ENCODE results near the gene PLEKHH1. TPM values are rescaled to one million over a fixed set of nuclear protein-coding genes. Genes with fewer than 3 reads are reported as not detected.

PLEKHH1 gene
- total RNA-seq, 1 experiment from 2014 or later: 32.4 TPM

GRCh38 chr14:67520482-67520881 is 12.6 kb upstream of the PLEKHH1 start:
- Mint-ChIP-seq H3K27ac (ENCODE audit: unreplicated experiment) (no peak overlapping the region), H3K4me3 (ENCODE audit: unreplicated experiment) (no peak overlapping the region), H3K36me3 (ENCODE audit: insufficient read depth, unreplicated experiment) (no peaks in the 10 kb centered on the region), H3K4me1 (ENCODE audit: low read depth, unreplicated experiment) (no peaks in the 10 kb centered on the region), H3K27me3 (ENCODE audit: insufficient read depth, unreplicated experiment) (peaks cover 11% of the 10 kb centered on the region), H3K9me3 (ENCODE audit: unreplicated experiment) (no peaks in the 10 kb centered on the region)
- H3K4me3 ChIP-seq (ENCODE audit: low read depth, low read length): no peak overlapping the region
- no peaks in the 10 kb centered on the region for H3K27me3 ChIP-seq (replicated peaks; ENCODE audit: control insufficient read depth, insufficient read depth, low read length)
- CTCF ChIA-PET: no interaction called here
- TF ChIP-seq, protein P1, sequence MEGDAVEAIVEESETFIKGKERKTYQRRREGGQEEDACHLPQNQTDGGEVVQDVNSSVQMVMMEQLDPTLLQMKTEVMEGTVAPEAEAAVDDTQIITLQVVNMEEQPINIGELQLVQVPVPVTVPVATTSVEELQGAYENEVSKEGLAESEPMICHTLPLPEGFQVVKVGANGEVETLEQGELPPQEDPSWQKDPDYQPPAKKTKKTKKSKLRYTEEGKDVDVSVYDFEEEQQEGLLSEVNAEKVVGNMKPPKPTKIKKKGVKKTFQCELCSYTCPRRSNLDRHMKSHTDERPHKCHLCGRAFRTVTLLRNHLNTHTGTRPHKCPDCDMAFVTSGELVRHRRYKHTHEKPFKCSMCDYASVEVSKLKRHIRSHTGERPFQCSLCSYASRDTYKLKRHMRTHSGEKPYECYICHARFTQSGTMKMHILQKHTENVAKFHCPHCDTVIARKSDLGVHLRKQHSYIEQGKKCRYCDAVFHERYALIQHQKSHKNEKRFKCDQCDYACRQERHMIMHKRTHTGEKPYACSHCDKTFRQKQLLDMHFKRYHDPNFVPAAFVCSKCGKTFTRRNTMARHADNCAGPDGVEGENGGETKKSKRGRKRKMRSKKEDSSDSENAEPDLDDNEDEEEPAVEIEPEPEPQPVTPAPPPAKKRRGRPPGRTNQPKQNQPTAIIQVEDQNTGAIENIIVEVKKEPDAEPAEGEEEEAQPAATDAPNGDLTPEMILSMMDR (IDR thresholded peaks at IDR 0.05; ENCODE audit: insufficient read depth in 1 of 2, low read depth in 1 of 2, low read length in 1 of 2, severe bottlenecking in 1 of 2, unreplicated experiment in 1 of 2): no peak
- BruUV-seq (replicated peaks): no TSS peak
- no peaks in the 10 kb centered on the region for H3K9me3 ChIP-seq
- intact Hi-C loops (cut with micrococcal nuclease; ENCODE audit: unreplicated experiment): no loop called here
- peaks cover 3% of the 10 kb centered on the region; the same call in 1 of the 2 replicates for H3K4me1 ChIP-seq
- no peaks in the 10 kb centered on the region for H3K36me3 ChIP-seq (ENCODE audit: control insufficient read depth, insufficient read depth, low read length)
- POLR2A ChIA-PET: no interaction called here
- no peak for DNase-seq

DNA sequence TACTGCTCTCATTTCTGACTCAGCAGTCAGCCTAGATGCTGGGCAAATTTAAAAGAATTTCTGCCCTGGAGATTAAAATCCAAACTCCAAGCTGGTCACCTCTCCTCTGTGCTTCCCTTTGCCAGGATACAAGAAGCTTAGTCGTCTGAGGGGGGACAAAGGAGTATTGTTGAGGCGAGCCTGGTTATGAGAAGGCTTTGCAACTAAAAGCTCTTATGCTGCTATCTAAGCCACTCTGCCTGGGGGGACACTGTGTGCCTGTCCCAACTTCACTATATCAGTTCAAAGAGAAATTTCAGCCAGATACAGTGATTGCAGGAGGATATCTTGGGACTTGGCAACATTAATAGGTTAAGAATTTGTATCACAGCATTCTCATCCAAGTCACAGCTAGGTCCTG is 10.8 kb upstream of the PLEKHH1 start:
- TF ChIP-seq, protein P1 (IDR thresholded peaks at IDR 0.05; ENCODE audit: insufficient read depth in 1 of 2, low read depth in 1 of 2, low read length in 1 of 2, severe bottlenecking in 1 of 2, unreplicated experiment in 1 of 2): no peak
- Histone ChIP-seq H3K4me3 (ENCODE audit: low read depth, low read length) (no peak overlapping the region), H3K4me1 (no peaks in the 10 kb centered on the region), H3K9me3 (no peaks in the 10 kb centered on the region), H3K36me3 (ENCODE audit: control insufficient read depth, insufficient read depth, low read length) (no peaks in the 10 kb centered on the region), H3K27me3 (replicated peaks; ENCODE audit: control insufficient read depth, insufficient read depth, low read length) (no peaks in the 10 kb centered on the region)
- no peak overlapping the region for H3K27ac Mint-ChIP-seq (ENCODE audit: unreplicated experiment)
- intact Hi-C loops (cut with micrococcal nuclease; ENCODE audit: unreplicated experiment): no loop called here
- POLR2A ChIA-PET: no interaction called here
- BruUV-seq (replicated peaks): no TSS peak
- H3K4me1 Mint-ChIP-seq (ENCODE audit: low read depth, unreplicated experiment): no peaks in the 10 kb centered on the region
- H3K9me3 Mint-ChIP-seq (ENCODE audit: unreplicated experiment): no peaks in the 10 kb centered on the region
- H3K27me3 Mint-ChIP-seq (ENCODE audit: insufficient read depth, unreplicated experiment): peaks cover 11% of the 10 kb centered on the region
- CTCF ChIA-PET: interaction anchor here (1.0 kb wide), 1 partner anchor 19 kb away, joined by 3 read pairs; no protein-coding TSS in a partner anchor
- DNase-seq: no peak
- H3K4me3 Mint-ChIP-seq (ENCODE audit: unreplicated experiment): no peak overlapping the region
- H3K36me3 Mint-ChIP-seq (ENCODE audit: insufficient read depth, unreplicated experiment): no peaks in the 10 kb centered on the region

GRCh38 chr14:67523764-67524633 is 9.1 kb upstream of the PLEKHH1 start:
- Histone ChIP-seq H3K36me3 (ENCODE audit: control insufficient read depth, insufficient read depth, low read length) (no peaks in the 10 kb centered on the region), H3K4me1 (no peaks in the 10 kb centered on the region), H3K9me3 (no peaks in the 10 kb centered on the region), H3K27me3 (replicated peaks; ENCODE audit: control insufficient read depth, insufficient read depth, low read length) (no peaks in the 10 kb centered on the region), H3K4me3 (ENCODE audit: low read depth, low read length) (no peak overlapping the region)
- DNase-seq: no peak
- Mint-ChIP-seq H3K4me1 (ENCODE audit: low read depth, unreplicated experiment) (no peaks in the 10 kb centered on the region), H3K27ac (ENCODE audit: unreplicated experiment) (no peak overlapping the region), H3K4me3 (ENCODE audit: unreplicated experiment) (no peak overlapping the region), H3K9me3 (ENCODE audit: unreplicated experiment) (no peaks in the 10 kb centered on the region), H3K27me3 (ENCODE audit: insufficient read depth, unreplicated experiment) (peaks cover 8% of the 10 kb centered on the region), H3K36me3 (ENCODE audit: insufficient read depth, unreplicated experiment) (no peaks in the 10 kb centered on the region)
- BruUV-seq (replicated peaks): no TSS peak
- TF ChIP-seq, protein P1 (IDR thresholded peaks at IDR 0.05; ENCODE audit: insufficient read depth in 1 of 2, low read depth in 1 of 2, low read length in 1 of 2, severe bottlenecking in 1 of 2, unreplicated experiment in 1 of 2): no peak
- intact Hi-C loops (cut with micrococcal nuclease; ENCODE audit: unreplicated experiment): no loop called here
- ChIA-PET CTCF (no interaction called here), POLR2A (no interaction called here)

Measured in Caco-2 (cell line).